B cell (primary cell): Measurements from ENCODE around the gene DNAAF1. TPM values are rescaled to one million over a fixed set of nuclear protein-coding genes. Genes with fewer than 3 reads are reported as not detected.

Experiments used
- ATAC-seq: fragments of 200-7000 bp; cut with Tn5 transposase; one replicate; pipeline ENCODE4 v1.10.0; 2021; ENCODE audit warnings: low read depth, mild to moderate bottlenecking, moderate number of reproducible peaks, moderate library complexity
- CTCF ChIA-PET: fragments of 350-600 bp; sonication (Branson Sonifier 250); formaldehyde crosslinking; loops from one replicate; lab custom pipeline; 2021; ENCODE audit warnings: antibody characterized with exemption, inconsistent platforms; lab: Charles Lee
- POLR2A ChIA-PET: fragments of 350-600 bp; sonication (Branson Sonifier 250); formaldehyde crosslinking; loops from one replicate; lab custom pipeline; 2021; ENCODE audit warnings: antibody characterized with exemption; lab: Charles Lee
- DNase-seq: peaks from one replicate; pipeline ENCODE4 v3.0.0; 2013
- H2AFZ ChIP-seq: 2 replicates; pipeline ENCODE4 v1.6.1; 2012; ENCODE audit warnings: mild to moderate bottlenecking, low read depth, low read length; ENCODE audit not compliant: insufficient read depth, poor library complexity, severe bottlenecking
- H3K27ac ChIP-seq, 2 donors: 1 replicate in 1 of 2; 2 replicates in 1 of 2; pipeline ENCODE4 v1.5.1; 2012 to 2013; ENCODE audit warnings: low read length in 2 of 2, mild to moderate bottlenecking in 2 of 2, moderate library complexity in 1 of 2
- H3K27me3 ChIP-seq, 4 experiments: fragments of 200-600 bp in 1 of 4; sonication (generic) in 1 of 4; replicated peaks in 1 of 4; 1 replicate in 2 of 4; 2 replicates in 2 of 4; pipeline versions ENCODE4 v1.6.1 to v1.7.0; 2013 to 2016; ENCODE audit warnings: low read length in 3 of 4, mild to moderate bottlenecking in 2 of 4, mixed read lengths in 1 of 4, moderate library complexity in 1 of 4; ENCODE audit not compliant: insufficient read depth in 4 of 4, control insufficient read depth in 3 of 4; ENCODE audit errors: control extremely low read depth in 1 of 4
- H3K36me3 ChIP-seq, 2 experiments: replicated peaks in 1 of 2; 1 replicate in 1 of 2; 2 replicates in 1 of 2; pipeline versions ENCODE4 v1.6.1 to v1.7.1; 2013; ENCODE audit warnings: low read length in 1 of 2; ENCODE audit not compliant: insufficient read depth in 2 of 2, control insufficient read depth in 1 of 2; ENCODE audit errors: control extremely low read depth in 1 of 2, extremely low read depth in 1 of 2
- H3K4me1 ChIP-seq, 2 donors: fragments of 200-600 bp in 1 of 2; sonication (generic) in 1 of 2; 1 replicate in 1 of 2; 2 replicates in 1 of 2; pipeline versions ENCODE4 v1.5.1 to v1.6.1; 2013 to 2017; ENCODE audit warnings: low read length in 2 of 2; ENCODE audit not compliant: control insufficient read depth in 2 of 2, insufficient read depth in 2 of 2
- H3K4me2 ChIP-seq: replicated peaks from 2 replicates; pipeline ENCODE3; 2012; ENCODE audit warnings: mild to moderate bottlenecking, low read depth, low read length; ENCODE audit not compliant: poor library complexity, severe bottlenecking
- H3K4me3 ChIP-seq, 5 experiments: fragments of 200-600 bp in 1 of 5; sonication (generic) in 1 of 5; 1 replicate in 3 of 5; 2 replicates in 2 of 5; pipeline versions ENCODE4 v1.5.1 to v1.7.0; 2011 to 2016; ENCODE audit warnings: low read length in 4 of 5, mild to moderate bottlenecking in 4 of 5, low read depth in 2 of 5, control low read depth in 1 of 5, moderate library complexity in 1 of 5; ENCODE audit not compliant: insufficient read depth in 1 of 5; ENCODE audit errors: control extremely low read depth in 1 of 5, extremely low read depth in 1 of 5
- H3K79me2 ChIP-seq: fragments of 200-600 bp; sonication (generic); one replicate; pipeline ENCODE4 v1.6.0; 2016; ENCODE audit warnings: low read length; ENCODE audit not compliant: control insufficient read depth, insufficient read depth
- H3K9ac ChIP-seq: fragments of 200-600 bp; sonication (generic); 2 replicates; pipeline ENCODE4 v1.6.1; 2017; ENCODE audit warnings: mild to moderate bottlenecking, low read length, moderate library complexity
- H3K9me3 ChIP-seq, 3 donors: one replicate each; pipeline versions ENCODE4 v1.6.1 to v1.7.1; 2013; ENCODE audit warnings: low read length in 2 of 3; ENCODE audit not compliant: control insufficient read depth in 2 of 3, insufficient read depth in 1 of 3; ENCODE audit errors: control extremely low read depth in 1 of 3
- H4K20me1 ChIP-seq: 2 replicates; pipeline ENCODE4 v1.6.0; 2012; ENCODE audit warnings: mild to moderate bottlenecking, low read length; ENCODE audit not compliant: insufficient read depth, control insufficient read depth, poor library complexity, severe bottlenecking
- H3K27ac Mint-ChIP-seq: one replicate; pipeline ENCODE4 v1.8.0; 2021; ENCODE audit warnings: mixed read lengths
- H3K27me3 Mint-ChIP-seq: one replicate; pipeline ENCODE4 v1.8.0; 2021; ENCODE audit warnings: mixed read lengths
- H3K4me1 Mint-ChIP-seq: one replicate; pipeline ENCODE4 v1.8.0; 2021; ENCODE audit warnings: mixed read lengths
- H3K4me3 Mint-ChIP-seq: one replicate; pipeline ENCODE4 v1.8.0; 2021; ENCODE audit warnings: mixed read lengths
- H3K9me3 Mint-ChIP-seq: one replicate; pipeline ENCODE4 v1.8.0; 2022; ENCODE audit warnings: mixed read lengths; ENCODE audit not compliant: insufficient read depth
- CTCF ChIP-seq: fragments of 200-600 bp; IDR thresholded peaks from one replicate; pipeline ENCODE4 v1.8.0; 2022; ENCODE audit warnings: antibody characterized with exemption, mild to moderate bottlenecking
- EZH2 ChIP-seq: IDR thresholded peaks from 2 replicates; pipeline ENCODE4 v1.6.1; 2012; ENCODE audit warnings: borderline replicate concordance, low read depth, mild to moderate bottlenecking, moderate library complexity, low read length; ENCODE audit not compliant: insufficient read depth, poor library complexity, severe bottlenecking
- WGBS: methylation state at CpG from one replicate; pipeline ENCODE4 v1.1.5; 2013; ENCODE audit warnings: missing lambda C conversion rate; ENCODE audit not compliant: insufficient coverage; 5-methylcytosine and 5-hydroxymethylcytosine counted together
- intact Hi-C: fragments of 100-400 bp; cut with micrococcal nuclease; formaldehyde crosslinking; loops from one replicate; pipeline ENCODE4 v1.10.0; 2022
- polyA plus RNA-seq: library from polyadenylated mRNA; depleted of rRNA; stranded (reverse); fragments of >200 nt; gene quantifications from 2 replicates; pipeline ENCODE4 v1.2.3, GENCODE V29; 2012
- total RNA-seq, 2 donors: library from RNA; stranded (reverse); fragments of 120-200 nt in 1 of 2; gene quantifications; 1 replicate in 1 of 2; 2 replicates in 1 of 2; pipeline versions ENCODE4 v1.2.3 to v1.2.4, GENCODE V29; 2013 to 2022

DNAAF1 gene
- total and polyA plus RNA-seq, 2 donors (not counting 1 experiment from before 2014, with no cell fraction given), result 0.24 to 0.30 TPM

DNA sequence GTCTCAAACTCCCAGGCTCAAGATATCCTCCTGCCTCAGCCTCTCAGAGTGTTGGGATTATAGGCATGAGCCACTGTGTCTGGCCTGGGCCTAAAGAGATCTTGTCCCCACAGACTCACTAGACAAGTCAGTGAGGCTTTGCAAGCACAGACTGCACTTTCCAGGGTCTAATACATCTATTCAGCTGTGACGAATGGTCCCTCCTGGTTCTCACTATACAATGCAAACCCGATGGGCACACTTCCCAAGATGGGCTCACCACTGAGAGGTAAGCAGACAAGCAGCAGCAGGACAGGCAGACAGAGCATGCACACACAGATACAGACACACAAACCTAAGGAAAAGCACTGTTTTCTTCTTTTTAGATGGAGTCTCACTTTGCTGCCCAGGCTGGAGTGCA is 37.2 kb upstream of the DNAAF1 start:
- ChIA-PET POLR2A (no interaction called here), CTCF (no interaction called here)
- peaks cover 30% of the 10 kb centered on the region for H3K4me1 Mint-ChIP-seq
- TF ChIP-seq CTCF, result no peak
- no peak for TF ChIP-seq EZH2
- H3K4me3 Mint-ChIP-seq, result no peak overlapping the region
- H3K9me3 Mint-ChIP-seq, result no peaks in the 10 kb centered on the region
- Histone ChIP-seq H3K9ac (no peak overlapping the region), H3K27ac (no peak overlapping the region), H3K79me2 (peaks cover 98% of the 10 kb centered on the region), H3K9me3 (no peaks in the 10 kb centered on the region), H3K4me1 (no peaks in the 10 kb centered on the region), H3K4me3 (no peak overlapping the region), H3K4me2 (no peak overlapping the region), H3K36me3 (peaks cover 0 to 22% of the 10 kb centered on the region in 2 experiments), H2AFZ (no peak overlapping the region), H4K20me1 (peaks cover 98% of the 10 kb centered on the region), H3K27me3 (no peaks in the 10 kb centered on the region)
- intact Hi-C loops, result no loop called here
- H3K27ac Mint-ChIP-seq, result no peak overlapping the region
- ATAC-seq, result no peak
- WGBS, result 100% methylated on average over 2 of the region's 2 CpGs
- DNase-seq, result no peak
- no peaks in the 10 kb centered on the region for H3K27me3 Mint-ChIP-seq

GRCh38 chr16:84109598-84110335 is 35.3 kb upstream of the DNAAF1 start:
- WGBS, result 65% methylated on average over 2 of the region's 6 CpGs
- no peak overlapping the region for H3K9ac ChIP-seq
- no peak for DNase-seq
- H3K9me3 Mint-ChIP-seq, result no peaks in the 10 kb centered on the region
- no peak overlapping the region for H2AFZ ChIP-seq
- peaks cover 92% of the 10 kb centered on the region for H4K20me1 ChIP-seq
- H3K4me3 ChIP-seq, result no peak overlapping the region
- no peak overlapping the region for H3K4me3 Mint-ChIP-seq
- no peak overlapping the region for H3K27ac Mint-ChIP-seq
- H3K79me2 ChIP-seq, result peaks cover 99% of the 10 kb centered on the region
- H3K4me2 ChIP-seq, result no peak overlapping the region
- intact Hi-C loops, result no loop called here
- no peaks in the 10 kb centered on the region for H3K27me3 Mint-ChIP-seq
- no peaks in the 10 kb centered on the region for H3K9me3 ChIP-seq
- H3K4me1 ChIP-seq, result no peaks in the 10 kb centered on the region
- H3K36me3 ChIP-seq, result peaks cover 0 to 22% of the 10 kb centered on the region in 2 experiments
- POLR2A ChIA-PET, result interaction anchor here (0.6 kb wide), 1 partner anchor 68 kb away, joined by 5 read pairs; no protein-coding TSS in a partner anchor
- no peak for TF ChIP-seq EZH2
- no peak for TF ChIP-seq CTCF
- no peak overlapping the region for H3K27ac ChIP-seq
- H3K4me1 Mint-ChIP-seq, result peaks cover 33% of the 10 kb centered on the region
- ATAC-seq, result no peak
- no peaks in the 10 kb centered on the region for H3K27me3 ChIP-seq
- CTCF ChIA-PET, result interaction anchor here (1.4 kb wide), 1 partner anchor 22 kb away, joined by 4 read pairs; no protein-coding TSS in a partner anchor
